ENCODE results near the gene CRACR2B.

Gene CRACR2B

GRCh38 chr11:827897-828192, at the start of gene CRACR2B:
Gene CRACR2B, plus strand, starts transcription at chr11:827919. Its CDS starts 689 bp downstream, at chr11:828608.
- DNase-seq: no peak

GRCh38 chr11:778976-779954, 48.5 kb upstream of the CRACR2B start:
- no peak for DNase-seq

- no peak for DNase-seq
These were observed 47.7 kb upstream of the CRACR2B start for GRCh38 chr11:779955-780532.

- no peak for DNase-seq
These were observed 45.2 kb upstream of the CRACR2B start for GRCh38 chr11:782264-783174.

GRCh38 chr11:783581-784015, 44.1 kb upstream of the CRACR2B start:
- DNase-seq: peak; percentile 84

- DNase-seq: no peak
These were observed 41.3 kb upstream of the CRACR2B start for GRCh38 chr11:786235-787083.

- no peak for DNase-seq
These were observed 40.5 kb upstream of the CRACR2B start for GRCh38 chr11:787084-787675.

GRCh38 chr11:788009-788640, 39.6 kb upstream of the CRACR2B start:
- DNase-seq: no peak

- DNase-seq: no peak
These were observed 38.5 kb upstream of the CRACR2B start for GRCh38 chr11:788953-789940.

- peak; percentile 53 for DNase-seq
These were observed 37.8 kb upstream of the CRACR2B start, which contains the start of gene CEND1 for GRCh38 chr11:789943-790342. Gene CEND1, minus strand, starts transcription at chr11:790090. Its CDS starts 1,514 bp downstream, at chr11:788576.

- DNase-seq: peak; percentile 43
These were observed 36.8 kb upstream of the CRACR2B start for GRCh38 chr11:790721-791564.

GRCh38 chr11:791658-792534, 35.8 kb upstream of the CRACR2B start:
- no peak for DNase-seq

GRCh38 chr11:792535-792821, 35.2 kb upstream of the CRACR2B start:
- no peak for DNase-seq

- DNase-seq: no peak
These were observed 34.8 kb upstream of the CRACR2B start for GRCh38 chr11:792873-793272.

GRCh38 chr11:793556-793955, 34.2 kb upstream of the CRACR2B start:
- no peak for DNase-seq

- no peak for DNase-seq
These were observed 33.5 kb upstream of the CRACR2B start for GRCh38 chr11:794013-794765.

All from EL (cell line).